MM.1S (cell line): Measurements from ENCODE around the gene PHF21A.

Experiments
- EZH2 ChIP-seq: fragments of 300-600 bp; sonication (generic); optimal IDR thresholded peaks from 2 replicates; pipeline ENCODE3; 2017; ENCODE audit warnings: low read depth, mild to moderate bottlenecking, antibody characterized with exemption, low read length, mixed read lengths
- EZH2phosphoT487 ChIP-seq: fragments of 300-600 bp; sonication (generic); IDR thresholded peaks from 2 replicates; pipeline ENCODE4 v1.6.1; 2018; ENCODE audit warnings: antibody characterized with exemption, low read length
- TF ChIP-seq, protein P1 (sequence below): fragments of 300-600 bp; sonication (generic); IDR thresholded peaks from 2 replicates; pipeline ENCODE4 v1.5.1; 2016; ENCODE audit warnings: antibody characterized with exemption, low read length, mixed read lengths

DNA sequence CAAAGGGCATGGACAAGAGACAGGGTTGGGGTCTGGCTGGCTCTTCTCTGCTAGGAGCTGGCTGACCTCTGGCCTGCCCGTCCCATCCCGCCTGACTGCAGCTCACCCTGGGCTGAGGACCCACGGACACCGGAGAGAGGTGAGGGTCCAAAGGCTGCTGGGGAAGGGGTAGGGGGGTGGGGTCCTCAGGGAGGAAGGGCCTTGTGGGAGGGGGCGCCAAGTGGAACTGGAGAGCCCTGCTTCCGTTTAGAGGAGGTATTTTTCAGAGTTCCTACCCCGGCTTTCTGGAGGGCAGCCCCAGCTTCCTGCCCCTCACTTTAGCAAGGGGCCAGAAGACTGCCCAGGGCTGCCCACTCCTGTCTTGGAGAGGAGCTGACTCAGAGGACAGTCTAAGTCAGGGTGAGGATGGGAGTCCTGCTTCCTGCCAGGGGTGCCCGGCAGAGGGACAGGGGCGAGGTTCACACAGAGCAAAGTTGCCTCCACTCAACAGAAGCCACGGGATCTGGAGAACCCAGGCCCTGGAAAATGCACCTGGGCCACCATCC lies 191.7 kb downstream of the PHF21A start:
- TF ChIP-seq EZH2phosphoT487 (no peak), EZH2 (no peak)
- TF ChIP-seq, protein P1, sequence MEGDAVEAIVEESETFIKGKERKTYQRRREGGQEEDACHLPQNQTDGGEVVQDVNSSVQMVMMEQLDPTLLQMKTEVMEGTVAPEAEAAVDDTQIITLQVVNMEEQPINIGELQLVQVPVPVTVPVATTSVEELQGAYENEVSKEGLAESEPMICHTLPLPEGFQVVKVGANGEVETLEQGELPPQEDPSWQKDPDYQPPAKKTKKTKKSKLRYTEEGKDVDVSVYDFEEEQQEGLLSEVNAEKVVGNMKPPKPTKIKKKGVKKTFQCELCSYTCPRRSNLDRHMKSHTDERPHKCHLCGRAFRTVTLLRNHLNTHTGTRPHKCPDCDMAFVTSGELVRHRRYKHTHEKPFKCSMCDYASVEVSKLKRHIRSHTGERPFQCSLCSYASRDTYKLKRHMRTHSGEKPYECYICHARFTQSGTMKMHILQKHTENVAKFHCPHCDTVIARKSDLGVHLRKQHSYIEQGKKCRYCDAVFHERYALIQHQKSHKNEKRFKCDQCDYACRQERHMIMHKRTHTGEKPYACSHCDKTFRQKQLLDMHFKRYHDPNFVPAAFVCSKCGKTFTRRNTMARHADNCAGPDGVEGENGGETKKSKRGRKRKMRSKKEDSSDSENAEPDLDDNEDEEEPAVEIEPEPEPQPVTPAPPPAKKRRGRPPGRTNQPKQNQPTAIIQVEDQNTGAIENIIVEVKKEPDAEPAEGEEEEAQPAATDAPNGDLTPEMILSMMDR, result no peak
